Parathyroid adenoma (tissue), 2 donors: ENCODE data around the gene ZNRF3.

Source experiments
- H2AFZ ChIP-seq: fragments of 300-600 bp; sonication (generic); one replicate; pipeline ENCODE4 v1.7.0; 2017; ENCODE audit warnings: antibody characterized with exemption, mild to moderate bottlenecking
- H3K27ac ChIP-seq: fragments of 300-600 bp; sonication (generic); one replicate; pipeline ENCODE4 v1.7.0; 2017
- H3K27me3 ChIP-seq: fragments of 300-600 bp; sonication (generic); one replicate; pipeline ENCODE4 v1.7.0; 2017; ENCODE audit warnings: low read length; ENCODE audit not compliant: control insufficient read depth, insufficient read depth
- H3K36me3 ChIP-seq: fragments of 300-600 bp; sonication (generic); one replicate; pipeline ENCODE4 v1.7.0; 2017; ENCODE audit warnings: low read length; ENCODE audit not compliant: control insufficient read depth, insufficient read depth
- H3K4me1 ChIP-seq: fragments of 300-600 bp; sonication (generic); one replicate; pipeline ENCODE4 v1.7.0; 2017; ENCODE audit warnings: control low read depth
- H3K4me2 ChIP-seq: fragments of 300-600 bp; sonication (generic); one replicate; pipeline ENCODE4 v1.7.0; 2017; ENCODE audit warnings: low read length
- H3K4me3 ChIP-seq: fragments of 300-600 bp; sonication (generic); one replicate; pipeline ENCODE4 v1.7.0; 2017; ENCODE audit warnings: low read depth, low read length
- H3K79me2 ChIP-seq: fragments of 300-600 bp; sonication (generic); one replicate; pipeline ENCODE4 v1.7.0; 2017; ENCODE audit warnings: control low read depth
- H3K9ac ChIP-seq: fragments of 300-600 bp; sonication (generic); one replicate; pipeline ENCODE4 v1.7.0; 2017; ENCODE audit warnings: mild to moderate bottlenecking
- H3K9me3 ChIP-seq: fragments of 300-600 bp; sonication (generic); one replicate; pipeline ENCODE4 v1.7.0; 2017; ENCODE audit warnings: low read length; ENCODE audit not compliant: control insufficient read depth
- CTCF ChIP-seq: fragments of 300-600 bp; sonication (generic); IDR thresholded peaks from one replicate; pipeline ENCODE4 v1.7.0; 2017; ENCODE audit warnings: antibody characterized with exemption, mild to moderate bottlenecking
- donor health status: primary hyperparathyroidism.

ZNRF3 gene

GRCh38 chr22:29028468-29028867 is 145.1 kb downstream of the ZNRF3 start:
- Histone ChIP-seq H3K27ac (no peak overlapping the region), H2AFZ (no peak overlapping the region), H3K9me3 (no peaks in the 10 kb centered on the region), H3K4me1 (peaks cover 2% of the 10 kb centered on the region), H3K9ac (no peak overlapping the region), H3K79me2 (no peaks in the 10 kb centered on the region), H3K4me2 (no peak overlapping the region), H3K4me3 (no peak overlapping the region), H3K27me3 (no peaks in the 10 kb centered on the region), H3K36me3 (no peaks in the 10 kb centered on the region)
- no peak for TF ChIP-seq CTCF

- no peaks in the 10 kb centered on the region for H3K9me3 ChIP-seq
- H2AFZ ChIP-seq = no peak overlapping the region
- H3K27me3 ChIP-seq = no peaks in the 10 kb centered on the region
- no peak for TF ChIP-seq CTCF
- H3K4me3 ChIP-seq = no peak overlapping the region
- peaks cover 2% of the 10 kb centered on the region for H3K4me1 ChIP-seq
- H3K79me2 ChIP-seq = no peaks in the 10 kb centered on the region
- H3K9ac ChIP-seq = no peak overlapping the region
- H3K36me3 ChIP-seq = no peaks in the 10 kb centered on the region
- H3K4me2 ChIP-seq = peak overlapping the region; percentile 11
- no peak overlapping the region for H3K27ac ChIP-seq
These were observed 146.0 kb downstream of the ZNRF3 start for GRCh38 chr22:29029202-29030000.

- Histone ChIP-seq H2AFZ (peak overlapping the region; percentile 66), H3K79me2 (no peaks in the 10 kb centered on the region), H3K9ac (no peak overlapping the region), H3K36me3 (no peaks in the 10 kb centered on the region), H3K27me3 (no peaks in the 10 kb centered on the region), H3K4me2 (peak overlapping the region; percentile 72), H3K27ac (no peak overlapping the region), H3K4me3 (peak overlapping the region; percentile 49), H3K4me1 (peaks cover 2% of the 10 kb centered on the region), H3K9me3 (no peaks in the 10 kb centered on the region)
- no peak for TF ChIP-seq CTCF
These were observed 146.7 kb downstream of the ZNRF3 start for GRCh38 chr22:29030016-29030617.

- H3K9me3 ChIP-seq = no peaks in the 10 kb centered on the region
- H3K9ac ChIP-seq = no peak overlapping the region
- H2AFZ ChIP-seq = peak overlapping the region; percentile 66
- no peaks in the 10 kb centered on the region for H3K79me2 ChIP-seq
- no peak overlapping the region for H3K27ac ChIP-seq
- no peaks in the 10 kb centered on the region for H3K27me3 ChIP-seq
- peak overlapping the region; percentile 49 for H3K4me3 ChIP-seq
- H3K4me1 ChIP-seq = peaks cover 2% of the 10 kb centered on the region
- no peak for TF ChIP-seq CTCF
- H3K4me2 ChIP-seq = peak overlapping the region; percentile 72
- H3K36me3 ChIP-seq = no peaks in the 10 kb centered on the region
These were observed 147.3 kb downstream of the ZNRF3 start for GRCh38 chr22:29030618-29031226.
